ENCODE measurements around the gene PCSK6.

DNA sequence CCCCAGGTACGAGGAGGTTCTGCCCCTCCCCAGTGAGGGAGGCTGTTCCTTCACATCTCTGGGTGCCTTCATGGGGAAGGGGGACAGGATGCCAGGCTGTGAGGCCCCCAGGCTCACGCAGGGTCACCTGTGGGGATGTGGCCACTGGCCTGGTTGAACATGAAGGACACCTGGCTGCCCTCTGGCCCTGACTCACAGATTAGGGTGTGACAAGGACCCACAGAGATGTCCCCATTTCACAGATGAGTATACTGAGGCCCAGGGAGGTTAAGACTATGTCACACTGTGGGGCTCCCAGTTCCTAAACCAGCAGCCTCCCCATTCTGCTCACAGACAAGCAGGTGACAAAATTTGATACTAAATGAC, 42.4 kb downstream of the PCSK6 start:
- no peak for TF ChIP-seq EZH2 (IDR thresholded peaks at IDR 0.05; ENCODE audit: insufficient read depth, low read length)
- TF ChIP-seq, protein P1, sequence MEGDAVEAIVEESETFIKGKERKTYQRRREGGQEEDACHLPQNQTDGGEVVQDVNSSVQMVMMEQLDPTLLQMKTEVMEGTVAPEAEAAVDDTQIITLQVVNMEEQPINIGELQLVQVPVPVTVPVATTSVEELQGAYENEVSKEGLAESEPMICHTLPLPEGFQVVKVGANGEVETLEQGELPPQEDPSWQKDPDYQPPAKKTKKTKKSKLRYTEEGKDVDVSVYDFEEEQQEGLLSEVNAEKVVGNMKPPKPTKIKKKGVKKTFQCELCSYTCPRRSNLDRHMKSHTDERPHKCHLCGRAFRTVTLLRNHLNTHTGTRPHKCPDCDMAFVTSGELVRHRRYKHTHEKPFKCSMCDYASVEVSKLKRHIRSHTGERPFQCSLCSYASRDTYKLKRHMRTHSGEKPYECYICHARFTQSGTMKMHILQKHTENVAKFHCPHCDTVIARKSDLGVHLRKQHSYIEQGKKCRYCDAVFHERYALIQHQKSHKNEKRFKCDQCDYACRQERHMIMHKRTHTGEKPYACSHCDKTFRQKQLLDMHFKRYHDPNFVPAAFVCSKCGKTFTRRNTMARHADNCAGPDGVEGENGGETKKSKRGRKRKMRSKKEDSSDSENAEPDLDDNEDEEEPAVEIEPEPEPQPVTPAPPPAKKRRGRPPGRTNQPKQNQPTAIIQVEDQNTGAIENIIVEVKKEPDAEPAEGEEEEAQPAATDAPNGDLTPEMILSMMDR (IDR thresholded peaks at IDR 0.05; ENCODE audit: insufficient read depth, low read depth, low read length): no peak
